Fibroblast of the conjunctiva (primary cell): ENCODE data around the gene ABCB11.
"Not testable (repeated sequence)": the region's sequence is repeated elsewhere in the genome, so short reads cannot be mapped to it uniquely, and the experiment has no call there.

Source experiments
- DNase-seq: peaks from one replicate; pipeline ENCODE4 v3.0.0-alpha.2; 2010; ENCODE audit warnings: low read depth

The ABCB11 gene

DNA sequence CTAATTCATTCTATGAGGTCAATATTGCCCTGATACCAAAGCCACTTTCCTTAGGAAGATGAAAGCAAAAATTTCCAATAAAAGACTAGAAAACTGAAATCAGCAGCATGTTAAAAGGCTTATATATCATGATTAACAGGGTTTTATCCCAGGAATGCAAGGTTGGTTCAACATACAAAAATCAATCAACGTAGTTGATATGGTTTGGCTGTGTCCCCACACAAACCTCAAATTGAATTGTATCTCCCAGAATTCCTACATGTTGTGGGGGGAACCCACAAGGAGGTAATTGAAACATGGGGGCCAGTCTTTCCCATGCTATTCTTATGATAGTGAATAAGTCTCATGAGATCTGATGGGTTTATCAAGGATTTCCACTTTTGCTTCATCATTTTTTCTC, 11.7 kb upstream of the ABCB11 start:
- DNase-seq = no peak

- DNase-seq = no peak
Observed at GRCh38 chr2:169041594-169041993, 10.5 kb upstream of the ABCB11 start.

DNA sequence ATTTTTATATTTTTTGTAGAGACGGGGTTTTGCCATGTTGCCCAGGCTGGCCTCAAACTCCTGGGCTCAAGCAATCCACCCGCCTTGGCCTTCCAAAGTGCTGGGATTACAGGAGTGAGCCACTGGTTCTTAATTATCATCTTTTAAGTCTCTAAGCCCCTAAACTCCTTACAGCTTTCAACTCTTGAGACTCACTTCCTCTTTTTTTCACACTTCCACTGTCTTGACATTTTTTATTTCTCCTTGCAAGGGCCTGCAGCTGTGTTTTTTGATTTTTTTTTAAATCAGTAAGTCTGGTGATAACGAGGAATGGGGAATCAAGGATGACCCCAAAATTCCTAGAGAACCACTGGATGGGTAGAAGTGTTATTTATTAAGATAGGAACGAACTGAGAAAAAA, 8.6 kb upstream of the ABCB11 start:
- no peak for DNase-seq

- no peak for DNase-seq
Observed at GRCh38 chr2:169038338-169038757, 7.2 kb upstream of the ABCB11 start.

- no peak for DNase-seq
Observed at GRCh38 chr2:169036736-169037440, 5.8 kb upstream of the ABCB11 start.

DNA sequence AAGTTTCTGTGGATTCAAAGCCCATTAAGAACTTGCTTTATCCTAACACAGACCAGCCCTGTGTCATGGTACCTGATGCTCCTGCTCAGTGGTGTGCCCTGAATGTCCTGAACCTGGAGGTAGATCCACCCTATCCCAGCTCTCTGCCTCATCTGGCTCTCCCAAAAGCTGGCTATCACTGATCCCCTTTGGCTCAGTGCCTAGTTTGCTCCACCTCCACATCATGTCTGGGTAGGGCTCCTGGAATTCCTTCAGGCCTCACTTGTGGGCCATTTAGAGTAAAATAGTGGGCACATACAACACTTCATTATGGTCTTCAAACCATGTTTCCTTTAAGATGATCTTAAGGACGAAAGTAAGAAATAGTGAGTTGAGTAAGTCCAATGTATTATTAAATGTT, 4.8 kb upstream of the ABCB11 start:
- no peak for DNase-seq

GRCh38 chr2:169034984-169035544, 3.9 kb upstream of the ABCB11 start:
- DNase-seq = no peak

DNA sequence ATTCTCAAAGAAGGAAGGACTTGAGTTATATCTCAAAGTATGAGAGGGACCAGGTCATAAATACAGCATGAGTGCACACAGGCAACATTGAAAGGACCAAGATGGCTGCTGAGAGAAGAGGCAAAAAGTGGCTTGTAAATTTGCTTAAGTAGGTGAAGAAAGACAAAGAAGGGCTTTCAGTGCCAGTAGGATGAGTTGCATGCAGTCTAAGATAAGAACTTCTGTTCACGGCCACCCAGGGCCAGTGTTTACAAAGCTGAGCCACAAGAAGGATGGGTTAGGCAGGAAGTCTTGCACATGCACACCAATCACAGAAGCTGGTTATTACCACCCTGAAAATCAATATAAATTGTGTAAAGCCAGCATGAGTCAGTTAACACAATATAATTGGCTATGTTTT, 3.1 kb upstream of the ABCB11 start:
- DNase-seq = no peak

- no peak for DNase-seq
Observed at GRCh38 chr2:169029341-169029740, 1.8 kb downstream of the ABCB11 start.

DNA sequence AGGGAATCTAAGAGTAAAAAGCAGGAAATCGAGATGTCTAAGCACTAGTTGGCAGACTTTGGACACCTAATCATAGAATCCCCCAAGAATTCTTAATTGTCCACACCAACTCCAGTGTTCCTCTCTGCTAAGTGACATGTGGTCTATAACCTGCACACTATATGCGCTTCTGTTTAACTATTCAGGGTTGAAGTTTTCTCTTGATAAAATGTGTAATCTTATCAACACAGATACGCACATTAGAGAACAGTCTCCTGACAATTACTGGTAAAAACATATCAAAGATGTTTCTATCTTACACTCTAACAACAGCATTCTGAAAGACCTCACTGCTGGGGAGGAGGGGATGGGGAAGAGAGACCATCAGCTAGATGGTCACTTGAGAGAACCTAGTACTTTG, 3.9 kb downstream of the ABCB11 start:
- no peak for DNase-seq

DNA sequence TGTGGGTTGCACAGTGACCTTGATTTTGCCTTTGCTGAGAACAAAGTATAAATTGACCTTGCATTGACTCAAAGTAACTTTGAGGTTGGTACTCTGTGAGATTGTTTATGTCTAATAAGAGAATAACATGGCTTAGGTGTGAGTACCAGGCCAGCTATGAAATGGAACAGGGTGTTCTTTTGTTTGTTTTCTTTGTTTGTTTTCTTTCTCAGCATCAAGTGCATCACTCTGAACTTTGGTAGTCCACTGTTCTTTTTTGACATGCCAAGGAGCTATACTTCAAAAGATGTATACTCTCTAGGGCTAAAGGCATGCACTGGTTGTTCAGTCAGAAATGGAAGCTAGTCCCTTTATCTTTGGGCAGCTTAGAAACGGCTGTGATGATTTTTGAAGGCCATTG, 5.1 kb downstream of the ABCB11 start:
- DNase-seq = no peak

GRCh38 chr2:169023161-169023560, 8.0 kb downstream of the ABCB11 start:
- DNase-seq = no peak

- DNase-seq = no peak
Observed at GRCh38 chr2:169018390-169018789, 12.7 kb downstream of the ABCB11 start.

GRCh38 chr2:169015943-169016342, 15.2 kb downstream of the ABCB11 start:
- DNase-seq = no peak

DNA sequence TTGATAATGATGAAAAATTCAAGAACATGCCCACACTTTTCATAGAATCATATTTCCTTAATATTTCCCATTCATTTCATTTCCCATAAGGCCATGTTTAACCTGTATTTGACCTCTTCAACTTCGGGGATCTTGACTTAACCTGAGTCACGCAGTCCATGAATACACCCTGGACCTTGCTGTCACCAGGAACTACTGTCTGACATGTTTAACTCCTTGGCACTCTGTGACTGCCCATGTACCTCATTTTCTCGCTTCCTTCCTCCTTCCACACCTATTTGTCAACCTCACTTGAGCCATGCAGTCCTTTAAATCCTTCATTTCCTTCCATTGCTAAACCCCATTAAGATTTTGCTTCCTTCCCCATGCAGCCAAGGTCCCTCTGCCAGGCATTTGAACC, 16.3 kb downstream of the ABCB11 start:
- DNase-seq = no peak

- DNase-seq = no peak
Observed at GRCh38 chr2:169013628-169014026, 17.5 kb downstream of the ABCB11 start.

GRCh38 chr2:169012812-169013627, 18.1 kb downstream of the ABCB11 start:
- DNase-seq = no peak

DNA sequence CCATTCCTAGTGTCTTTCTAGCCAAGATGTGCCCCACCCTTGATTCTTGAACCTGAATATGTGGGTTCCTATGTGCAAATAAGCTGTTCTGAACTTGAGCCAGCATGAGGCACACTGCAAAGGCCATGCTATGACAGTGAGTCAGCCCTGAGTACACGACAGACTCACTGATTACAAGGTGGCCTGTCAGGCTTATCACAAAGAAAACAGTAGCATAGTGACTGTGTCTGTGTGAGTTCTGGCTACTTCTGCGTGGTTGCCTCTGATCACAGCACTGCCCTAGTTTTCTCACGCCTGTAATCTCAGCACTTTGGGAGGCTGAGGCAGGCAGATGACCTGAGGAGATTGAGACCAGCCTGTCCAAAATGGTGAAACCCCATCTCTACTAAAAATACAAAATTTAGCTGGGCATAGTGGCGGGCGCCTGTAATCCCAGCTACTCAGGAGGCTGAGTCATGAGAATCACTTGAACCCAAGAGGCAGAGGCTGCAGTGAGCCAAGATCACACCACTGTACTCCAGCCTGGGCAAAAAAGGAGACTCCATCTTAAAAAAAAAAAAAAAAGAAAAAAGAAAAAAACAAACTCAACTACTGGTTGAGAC, 18.8 kb downstream of the ABCB11 start:
- DNase-seq = not testable (repeated sequence)

- DNase-seq = no peak
Observed at GRCh38 chr2:169011698-169012097, 19.4 kb downstream of the ABCB11 start.

- DNase-seq = no peak
Observed at GRCh38 chr2:169010633-169011460, 20.3 kb downstream of the ABCB11 start.

DNA sequence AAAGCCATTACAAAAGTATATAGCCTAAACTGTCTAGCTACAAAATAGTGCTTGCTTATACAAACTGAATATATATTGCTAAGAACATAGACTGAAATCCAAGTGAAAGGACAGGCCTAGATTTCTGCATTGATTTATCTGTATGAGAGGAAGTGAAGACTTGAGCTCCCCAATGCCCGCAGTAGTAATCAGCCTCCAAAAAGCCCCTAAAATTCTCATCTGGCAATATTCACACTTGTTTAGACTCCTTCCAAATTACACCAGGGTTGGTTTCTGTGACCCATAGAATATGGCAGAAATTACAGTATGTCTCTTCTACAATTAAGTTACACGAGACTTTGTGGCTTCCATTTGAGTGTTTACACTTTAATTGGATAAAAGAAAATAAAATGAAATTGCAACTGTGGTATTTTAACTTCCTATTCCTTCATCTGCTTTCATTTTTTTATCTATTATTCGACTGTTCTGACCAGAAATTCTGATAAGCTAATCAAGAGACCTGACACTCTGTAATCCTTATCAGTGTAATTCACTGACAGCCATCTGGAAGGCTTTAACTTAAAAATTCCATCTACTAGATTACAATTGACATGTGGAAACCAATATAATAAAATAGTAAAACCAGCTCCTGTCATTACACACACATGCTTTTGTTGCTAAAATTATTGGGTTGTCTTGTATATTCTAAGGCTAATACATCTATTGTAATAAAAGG, 21.1 kb downstream of the ABCB11 start:
- no peak for DNase-seq
